CD14-positive monocyte (primary cell): Measurements from ENCODE around the gene TTC28. TPM values are rescaled to one million over a fixed set of nuclear protein-coding genes. Genes with fewer than 3 reads are reported as not detected.

Experiments used
- DNase-seq, 3 donors: peaks; one replicate each; pipeline ENCODE4 v3.0.0-alpha.2; 2011 to 2022
- H2AFZ ChIP-seq: 2 replicates; pipeline ENCODE4 v1.6.0; 2012; ENCODE audit warnings: mild to moderate bottlenecking, low read depth, low read length, inconsistent platforms; ENCODE audit not compliant: insufficient read depth, poor library complexity, severe bottlenecking
- H3K27ac ChIP-seq, 2 donors: 1 replicate in 1 of 2; 2 replicates in 1 of 2; pipeline ENCODE4 v1.5.1; 2012 to 2013; ENCODE audit warnings: low read length in 2 of 2, control low read depth in 1 of 2, inconsistent platforms in 1 of 2, low read depth in 1 of 2, mild to moderate bottlenecking in 1 of 2
- H3K27me3 ChIP-seq, 2 donors: one replicate each; pipeline versions ENCODE4 v1.6.0 to v1.6.1; 2011 to 2013; ENCODE audit warnings: low read length in 2 of 2; ENCODE audit not compliant: control insufficient read depth in 2 of 2, insufficient read depth in 2 of 2
- H3K36me3 ChIP-seq, 2 donors: replicated peaks in 1 of 2; 1 replicate in 1 of 2; 2 replicates in 1 of 2; pipeline versions ENCODE4 v1.5.1 to v1.6.1; 2012 to 2013; ENCODE audit warnings: low read length in 2 of 2, control low read depth in 1 of 2, inconsistent platforms in 1 of 2, mild to moderate bottlenecking in 1 of 2; ENCODE audit not compliant: insufficient read depth in 2 of 2, control insufficient read depth in 1 of 2
- H3K4me1 ChIP-seq, 2 donors: 1 replicate in 1 of 2; 2 replicates in 1 of 2; pipeline versions ENCODE4 v1.5.1 to v1.6.1; 2012 to 2013; ENCODE audit warnings: low read length in 2 of 2, control low read depth in 1 of 2, inconsistent platforms in 1 of 2, mild to moderate bottlenecking in 1 of 2, moderate library complexity in 1 of 2; ENCODE audit not compliant: insufficient read depth in 2 of 2, control insufficient read depth in 1 of 2
- H3K4me2 ChIP-seq: replicated peaks from 2 replicates; pipeline ENCODE3; 2012; ENCODE audit warnings: low read length, moderate library complexity, mild to moderate bottlenecking; ENCODE audit not compliant: poor library complexity, severe bottlenecking; ENCODE audit errors: extremely low read depth
- H3K4me3 ChIP-seq, 3 experiments: fragments of 200-600 bp in 1 of 3; sonication (generic) in 1 of 3; replicated peaks in 1 of 3; 1 replicate in 2 of 3; 2 replicates in 1 of 3; pipeline ENCODE4 v1.5.1; 2011 to 2013; ENCODE audit warnings: low read length in 3 of 3, mild to moderate bottlenecking in 3 of 3, control low read depth in 2 of 3, low read depth in 2 of 3, inconsistent platforms in 1 of 3, moderate library complexity in 1 of 3
- H3K79me2 ChIP-seq: 2 replicates; pipeline ENCODE4 v1.6.0; 2012; ENCODE audit warnings: mild to moderate bottlenecking, control low read depth, inconsistent platforms, low read length, moderate library complexity; ENCODE audit not compliant: insufficient read depth
- H3K9ac ChIP-seq: 2 replicates; pipeline ENCODE4 v1.6.0; 2017; ENCODE audit warnings: low read length, mild to moderate bottlenecking; ENCODE audit not compliant: insufficient read depth, poor library complexity, severe bottlenecking
- H3K9me3 ChIP-seq, 2 donors: replicated peaks in 1 of 2; 1 replicate in 1 of 2; 2 replicates in 1 of 2; pipeline versions ENCODE4 v1.5.1 to v1.6.1; 2012 to 2013; ENCODE audit warnings: low read length in 2 of 2, control low read depth in 1 of 2; ENCODE audit not compliant: control insufficient read depth in 1 of 2, insufficient read depth in 1 of 2
- H4K20me1 ChIP-seq: 2 replicates; pipeline ENCODE4 v1.6.0; 2012; ENCODE audit warnings: mild to moderate bottlenecking, low read length, control low read depth, moderate library complexity; ENCODE audit not compliant: insufficient read depth
- H3K27ac Mint-ChIP-seq, 7 donors: one replicate each; pipeline ENCODE4 v1.8.0; 2020; ENCODE audit warnings: mild to moderate bottlenecking in 7 of 7, mixed read lengths in 7 of 7, moderate library complexity in 6 of 7, inconsistent platforms in 2 of 7
- H3K27me3 Mint-ChIP-seq, 3 donors: one replicate each; pipeline ENCODE4 v1.8.0; 2021 to 2022; ENCODE audit warnings: low read depth in 3 of 3, mild to moderate bottlenecking in 3 of 3, mixed read lengths in 3 of 3, moderate library complexity in 3 of 3, inconsistent platforms in 1 of 3
- H3K36me3 Mint-ChIP-seq, 2 donors: one replicate each; pipeline ENCODE4 v1.8.0; 2020; ENCODE audit warnings: mixed read lengths in 2 of 2, inconsistent platforms in 1 of 2, mild to moderate bottlenecking in 1 of 2
- H3K4me1 Mint-ChIP-seq: one replicate; pipeline ENCODE4 v1.8.0; 2020; ENCODE audit warnings: mild to moderate bottlenecking, mixed read lengths
- H3K4me3 Mint-ChIP-seq, 2 donors: one replicate each; pipeline ENCODE4 v1.8.0; 2020; ENCODE audit warnings: mild to moderate bottlenecking in 2 of 2, mixed read lengths in 2 of 2, moderate library complexity in 1 of 2
- H3K9me3 Mint-ChIP-seq, 7 donors: one replicate each; pipeline ENCODE4 v1.8.0; 2020 to 2022; ENCODE audit warnings: mixed read lengths in 7 of 7, mild to moderate bottlenecking in 6 of 7, moderate library complexity in 6 of 7, inconsistent platforms in 2 of 7
- WGBS: methylation state at CpG from one replicate; pipeline ENCODE4 v1.1.5; 2013; ENCODE audit warnings: missing lambda C conversion rate; ENCODE audit not compliant: insufficient coverage; 5-methylcytosine and 5-hydroxymethylcytosine counted together
- intact Hi-C, 2 donors: fragments of 100-400 bp; cut with micrococcal nuclease; formaldehyde crosslinking; loops; one replicate each; pipeline versions ENCODE4 v1.15.0 to v1.15.1; 2023
- polyA plus RNA-seq, 3 donors: library from polyadenylated mRNA; depleted of rRNA in 1 of 3; unstranded in 2 of 3; stranded (reverse) in 1 of 3; fragments of 300-500 nt in 2 of 3; fragments of >200 nt in 1 of 3; fragmentation: Illumina TruSeq in 2 of 3; gene quantifications; 1 replicate in 2 of 3; 2 replicates in 1 of 3; pipeline ENCODE4 v1.2.3, GENCODE V29; 2012 to 2021
- TF ChIP-seq, protein P1 (sequence below): fragments of 200-600 bp; IDR thresholded peaks from one replicate; pipeline ENCODE4 v1.8.0; 2022; ENCODE audit warnings: antibody characterized with exemption, mild to moderate bottlenecking

TTC28 gene
- polyA plus RNA-seq, 3 donors, result 0.24 to 0.61 TPM; not detected in 1

DNA sequence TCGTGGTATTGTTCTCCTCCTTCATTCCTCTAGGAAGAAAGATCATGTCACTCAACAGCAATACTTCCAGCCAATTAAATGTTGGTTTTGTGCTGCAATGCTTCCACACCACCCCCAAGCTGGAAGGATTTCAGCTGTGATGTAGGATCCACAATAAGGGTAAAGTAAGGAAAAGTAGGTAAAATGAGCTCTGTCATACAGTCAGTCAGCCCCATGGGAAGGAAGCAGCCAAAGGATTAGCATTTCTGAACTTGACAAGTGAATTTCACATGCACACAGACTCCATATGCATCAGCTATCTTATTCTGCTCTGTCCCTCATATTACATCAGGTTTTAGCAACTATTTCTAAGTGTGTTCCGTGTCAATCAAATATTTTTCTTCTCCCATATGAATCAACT lies 197.9 kb downstream of the TTC28 start:
- Mint-ChIP-seq H3K4me3 (no peak overlapping the region), H3K36me3 (no peaks in the 10 kb centered on the region), H3K4me1 (peaks cover 7% of the 10 kb centered on the region), H3K27ac (no peak overlapping the region), H3K9me3 (peaks cover 0 to 5% (median 0%) of the 10 kb centered on the region in 7 donors), H3K27me3 (peaks cover 0 to 3% (median 2%) of the 10 kb centered on the region in 3 donors)
- Histone ChIP-seq H3K4me2 (no peak overlapping the region), H3K9ac (no peak overlapping the region), H2AFZ (no peak overlapping the region), H3K79me2 (no peaks in the 10 kb centered on the region), H3K36me3 (no peaks in the 10 kb centered on the region), H4K20me1 (no peaks in the 10 kb centered on the region), H3K27me3 (no peaks in the 10 kb centered on the region), H3K27ac (no peak overlapping the region), H3K9me3 (no peaks in the 10 kb centered on the region), H3K4me1 (no peaks in the 10 kb centered on the region), H3K4me3 (no peak overlapping the region)
- intact Hi-C loops, result no loop called here
- no peak for DNase-seq
- no CpG with 5 or more reads among the region's 2 CpGs for whole genome bisulfite sequencing
- TF ChIP-seq, protein P1, sequence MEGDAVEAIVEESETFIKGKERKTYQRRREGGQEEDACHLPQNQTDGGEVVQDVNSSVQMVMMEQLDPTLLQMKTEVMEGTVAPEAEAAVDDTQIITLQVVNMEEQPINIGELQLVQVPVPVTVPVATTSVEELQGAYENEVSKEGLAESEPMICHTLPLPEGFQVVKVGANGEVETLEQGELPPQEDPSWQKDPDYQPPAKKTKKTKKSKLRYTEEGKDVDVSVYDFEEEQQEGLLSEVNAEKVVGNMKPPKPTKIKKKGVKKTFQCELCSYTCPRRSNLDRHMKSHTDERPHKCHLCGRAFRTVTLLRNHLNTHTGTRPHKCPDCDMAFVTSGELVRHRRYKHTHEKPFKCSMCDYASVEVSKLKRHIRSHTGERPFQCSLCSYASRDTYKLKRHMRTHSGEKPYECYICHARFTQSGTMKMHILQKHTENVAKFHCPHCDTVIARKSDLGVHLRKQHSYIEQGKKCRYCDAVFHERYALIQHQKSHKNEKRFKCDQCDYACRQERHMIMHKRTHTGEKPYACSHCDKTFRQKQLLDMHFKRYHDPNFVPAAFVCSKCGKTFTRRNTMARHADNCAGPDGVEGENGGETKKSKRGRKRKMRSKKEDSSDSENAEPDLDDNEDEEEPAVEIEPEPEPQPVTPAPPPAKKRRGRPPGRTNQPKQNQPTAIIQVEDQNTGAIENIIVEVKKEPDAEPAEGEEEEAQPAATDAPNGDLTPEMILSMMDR, result no peak

DNA sequence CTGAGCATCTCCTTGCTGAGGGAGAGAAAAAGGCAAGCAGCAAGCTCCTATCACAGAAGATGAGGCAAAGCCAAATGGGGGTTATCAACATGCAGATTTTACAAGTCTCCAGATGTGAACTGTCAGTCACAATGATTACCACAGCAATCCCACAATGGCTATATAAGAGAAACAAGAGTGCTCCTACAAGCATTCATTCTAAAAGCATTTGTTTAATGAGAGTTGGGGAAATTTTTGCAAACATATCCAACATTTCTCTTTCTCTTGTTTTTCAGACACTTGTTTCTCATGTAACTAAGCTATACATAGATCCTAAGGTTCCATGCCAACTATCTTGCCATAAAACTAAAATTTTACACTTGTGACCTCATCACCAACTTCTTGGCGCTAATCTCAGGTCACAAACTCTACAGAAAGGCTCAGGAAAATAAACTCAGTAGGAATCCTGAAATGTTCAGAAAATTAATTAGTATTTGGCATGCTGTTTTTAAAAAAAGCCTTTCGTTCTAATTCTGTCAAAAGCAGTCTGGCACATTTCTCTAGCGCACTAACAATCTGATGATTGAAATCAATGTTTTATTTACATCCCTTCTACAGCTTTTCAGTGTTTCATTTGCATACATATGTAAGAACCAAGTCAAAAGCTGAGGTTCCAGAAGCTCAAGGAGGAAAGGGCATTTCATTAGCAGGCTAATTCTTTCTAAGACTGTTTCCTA lies 199.5 kb downstream of the TTC28 start:
- no peak for DNase-seq
- no peaks in the 10 kb centered on the region for H3K9me3 ChIP-seq
- H3K36me3 ChIP-seq, result no peaks in the 10 kb centered on the region
- no peaks in the 10 kb centered on the region for H3K27me3 ChIP-seq
- no peak overlapping the region for H3K9ac ChIP-seq
- Mint-ChIP-seq H3K27me3 (peaks cover 0 to 3% (median 2%) of the 10 kb centered on the region in 3 donors), H3K27ac (no peak overlapping the region), H3K36me3 (no peaks in the 10 kb centered on the region), H3K4me1 (no peaks in the 10 kb centered on the region), H3K9me3 (peaks cover 0 to 5% (median 0%) of the 10 kb centered on the region in 7 donors), H3K4me3 (no peak overlapping the region)
- H3K4me3 ChIP-seq, result no peak overlapping the region
- intact Hi-C loops, result no loop called here
- no peaks in the 10 kb centered on the region for H3K79me2 ChIP-seq
- TF ChIP-seq, protein P1, result no peak
- no peak overlapping the region for H3K4me2 ChIP-seq
- H3K27ac ChIP-seq, result no peak overlapping the region
- H3K4me1 ChIP-seq, result no peaks in the 10 kb centered on the region
- no peak overlapping the region for H2AFZ ChIP-seq
- WGBS, result no CpG with 5 or more reads among the region's 3 CpGs
- no peaks in the 10 kb centered on the region for H4K20me1 ChIP-seq
